Endothelial cell of umbilical vein (primary cell): Measurements from ENCODE around the gene TTLL13. TPM values are rescaled to one million over a fixed set of nuclear protein-coding genes. Genes with fewer than 3 reads are reported as not detected.

Experiments
- BruUV-seq: library from RNA; stranded (reverse); fragments of 400-500 nt; replicated peaks from 2 replicates; lab custom pipeline; 2021; lab: Mats Ljungman, UMichigan
- CTCF ChIA-PET: fragments of 300-600, 350-600 bp; sonication (Branson Sonifier 250); formaldehyde crosslinking; loops from one replicate; lab custom pipeline; 2021; ENCODE audit warnings: antibody characterized with exemption, inconsistent platforms; lab: Charles Lee
- POLR2A ChIA-PET: fragments of 300-600, 350-600 bp; sonication (Branson Sonifier 250); formaldehyde crosslinking; loops from one replicate; lab custom pipeline; 2021; ENCODE audit warnings: antibody characterized with exemption, inconsistent platforms; lab: Charles Lee
- DNase-seq: peaks from one replicate; pipeline ENCODE4 v3.0.0-alpha.2; 2011; ENCODE audit warnings: low read depth, low spot score
- FAIRE-seq: peaks from 2 replicates; lab custom pipeline; 2011; peaks lifted over from hg19 to GRCh38; lab: Jason Lieb, UNC
- H2AFZ ChIP-seq: 2 replicates; pipeline ENCODE4 v1.6.0; 2012; ENCODE audit warnings: low read depth, low read length, control low read depth, inconsistent platforms
- H3K27ac ChIP-seq: 2 replicates; pipeline ENCODE4 v1.5.1; 2011; ENCODE audit warnings: low read depth, mild to moderate bottlenecking, control low read depth, low read length, moderate library complexity; ENCODE audit not compliant: insufficient read depth
- H3K27me3 ChIP-seq, 2 experiments: 2 replicates each; pipeline versions ENCODE4 v1.6.0 to v1.6.1; 2011; ENCODE audit warnings: low read length in 2 of 2, mixed read lengths in 1 of 2; ENCODE audit not compliant: control insufficient read depth in 2 of 2, insufficient read depth in 2 of 2
- H3K36me3 ChIP-seq, 2 experiments: 2 replicates in 1 of 2; 3 replicates in 1 of 2; pipeline ENCODE4 v1.5.1; 2011; ENCODE audit warnings: low read length in 2 of 2, mild to moderate bottlenecking in 1 of 2, moderate library complexity in 1 of 2; ENCODE audit not compliant: control insufficient read depth in 2 of 2, insufficient read depth in 2 of 2; ENCODE audit errors: extremely low read depth in 1 of 2
- H3K4me1 ChIP-seq: 3 replicates; pipeline ENCODE4 v1.5.1; 2011; ENCODE audit warnings: mild to moderate bottlenecking, low read length; ENCODE audit not compliant: control insufficient read depth, insufficient read depth; ENCODE audit errors: extremely low read depth
- H3K4me2 ChIP-seq: 2 replicates; pipeline ENCODE4 v1.6.1; 2011; ENCODE audit warnings: low read length, control low read depth, mixed read lengths; ENCODE audit not compliant: insufficient read depth
- H3K4me3 ChIP-seq, 3 experiments: fragments of 200-600 bp in 1 of 3; sonication (generic), shearing (Covaris generic) in 1 of 3; replicated peaks in 1 of 3; 2 replicates each; pipeline ENCODE4 v1.5.1; 2011 to 2016; ENCODE audit warnings: control low read depth in 3 of 3, low read length in 3 of 3, mild to moderate bottlenecking in 2 of 3, inconsistent platforms in 1 of 3, low read depth in 1 of 3, moderate library complexity in 1 of 3; ENCODE audit not compliant: insufficient read depth in 1 of 3
- H3K79me2 ChIP-seq: 2 replicates; pipeline ENCODE4 v1.6.0; 2012; ENCODE audit warnings: low read length, inconsistent platforms; ENCODE audit not compliant: control insufficient read depth, insufficient read depth
- H3K9ac ChIP-seq: replicated peaks from 2 replicates; pipeline ENCODE3; 2011; ENCODE audit warnings: low read length, control low read depth; ENCODE audit not compliant: insufficient read depth; ENCODE audit errors: extremely low read depth
- H3K9me1 ChIP-seq: replicated peaks from 3 replicates; pipeline ENCODE4 v1.6.0; 2011; ENCODE audit warnings: mild to moderate bottlenecking, low read length; ENCODE audit not compliant: control insufficient read depth, insufficient read depth; ENCODE audit errors: extremely low read depth
- H3K9me3 ChIP-seq: replicated peaks from 2 replicates; pipeline ENCODE4 v1.5.1; 2012; ENCODE audit warnings: low read length, inconsistent platforms; ENCODE audit not compliant: control insufficient read depth, insufficient read depth
- H4K20me1 ChIP-seq: replicated peaks from 2 replicates; pipeline ENCODE3; 2011; ENCODE audit warnings: mild to moderate bottlenecking, low read length; ENCODE audit not compliant: control insufficient read depth, insufficient read depth; ENCODE audit errors: extremely low read depth
- EZH2 ChIP-seq: IDR thresholded peaks from 2 replicates; pipeline ENCODE4 v1.6.1; 2012; ENCODE audit warnings: borderline replicate concordance, low read depth, mild to moderate bottlenecking, moderate library complexity, low read length, inconsistent platforms; ENCODE audit not compliant: severe bottlenecking
- FOS ChIP-seq: IDR thresholded peaks from 2 replicates; pipeline ENCODE4 v1.6.1; 2011; ENCODE audit warnings: mild to moderate bottlenecking, low read length, moderate library complexity, borderline replicate concordance; ENCODE audit not compliant: insufficient read depth
- GATA2 ChIP-seq: IDR thresholded peaks from 2 replicates; pipeline ENCODE4 v1.7.0; 2011; ENCODE audit warnings: low read depth, mild to moderate bottlenecking, moderate library complexity, mixed read lengths, low read length; ENCODE audit not compliant: insufficient read length, insufficient read depth
- JUN ChIP-seq: IDR thresholded peaks from 2 replicates; pipeline ENCODE4 v1.6.1; 2011; ENCODE audit warnings: borderline replicate concordance, low read depth; ENCODE audit not compliant: insufficient read length, insufficient read depth
- MAX ChIP-seq: IDR thresholded peaks from 2 replicates; pipeline ENCODE4 v1.6.1; 2011; ENCODE audit not compliant: insufficient read depth, insufficient read length
- MYC ChIP-seq: IDR thresholded peaks from one replicate; pipeline ENCODE4 v1.6.1; 2011; ENCODE audit warnings: mild to moderate bottlenecking, low read depth, low read length
- POLR2A ChIP-seq: IDR thresholded peaks from 2 replicates; pipeline ENCODE4 v1.6.1; 2012; ENCODE audit warnings: low read depth, mild to moderate bottlenecking, control low read depth, low read length
- POLR2AphosphoS5 ChIP-seq: IDR thresholded peaks from 2 replicates; pipeline ENCODE4 v1.6.1; 2012; ENCODE audit warnings: low read depth, mild to moderate bottlenecking, control low read depth, low read length, moderate library complexity; ENCODE audit not compliant: insufficient read depth
- dilution Hi-C: fragments of 300-500 bp; cut with MboI; formaldehyde crosslinking; loops from one replicate; pipeline ENCODE4 v1.15.0; 2019; ENCODE audit warnings: low sequenced_read_pairs; ENCODE audit not compliant: extremely low pct_ligation_motif_present
- intact Hi-C: fragments of 100-400 bp; cut with micrococcal nuclease; formaldehyde crosslinking; loops from one replicate; pipeline ENCODE4 v1.10.0; 2022
- polyA plus RNA-seq, 4 experiments: library from polyadenylated mRNA; depleted of rRNA in 3 of 4; stranded (reverse) in 3 of 4; unstranded in 1 of 4; fragments of >200 nt; gene quantifications; 2 replicates each; pipeline versions ENCODE4 v1.2.1 to v1.2.3, GENCODE V29; 2011 to 2012; ENCODE audit warnings: missing spikeins in 1 of 4
- total RNA-seq: library from RNA; stranded (reverse); gene quantifications from 2 replicates; pipeline ENCODE4 v1.2.3, GENCODE V29; 2021
- TF ChIP-seq, protein P1 (sequence below), 2 donors: IDR thresholded peaks; 1 replicate in 1 of 2; 2 replicates in 1 of 2; pipeline ENCODE4 v1.5.1; 2011; ENCODE audit warnings: low read length in 2 of 2, mild to moderate bottlenecking in 2 of 2, moderate library complexity in 2 of 2, control low read depth in 1 of 2, inconsistent platforms in 1 of 2, low read depth in 1 of 2; ENCODE audit not compliant: insufficient read depth in 1 of 2; ENCODE audit errors: extremely low read depth in 1 of 2

The TTLL13 gene
- total and polyA plus RNA-seq, 2 donors (not counting 3 experiments of a cell fraction or from before 2014, with no cell fraction given) = 0.04 TPM; not detected in 1

- no peak overlapping the region for H3K27ac ChIP-seq
- no TSS peak for BruUV-seq
- H3K4me3 ChIP-seq = no peak overlapping the region
- FAIRE-seq (no peak), DNase-seq (no peak)
- H3K4me2 ChIP-seq = no peak overlapping the region
- H3K9me3 ChIP-seq = no peaks in the 10 kb centered on the region
- intact Hi-C loops = no loop called here
- no peaks in the 10 kb centered on the region for H3K4me1 ChIP-seq
- H3K79me2 ChIP-seq = no peaks in the 10 kb centered on the region
- no peaks in the 10 kb centered on the region for H4K20me1 ChIP-seq
- H3K27me3 ChIP-seq = no peaks in the 10 kb centered on the region
- no peak overlapping the region for H3K9ac ChIP-seq
- dilution Hi-C loops = no loop called here
- ChIA-PET CTCF (interaction anchor here (1.0 to 1.4 kb wide), 3 partner anchors 8 to 20 kb away, joined by 3 to 4 read pairs (median 3); partner anchors contain the start of gene TTLL13), POLR2A (no interaction called here)
- TF ChIP-seq JUN = no peak
- TF ChIP-seq EZH2 = no peak
- TF ChIP-seq, protein P1, sequence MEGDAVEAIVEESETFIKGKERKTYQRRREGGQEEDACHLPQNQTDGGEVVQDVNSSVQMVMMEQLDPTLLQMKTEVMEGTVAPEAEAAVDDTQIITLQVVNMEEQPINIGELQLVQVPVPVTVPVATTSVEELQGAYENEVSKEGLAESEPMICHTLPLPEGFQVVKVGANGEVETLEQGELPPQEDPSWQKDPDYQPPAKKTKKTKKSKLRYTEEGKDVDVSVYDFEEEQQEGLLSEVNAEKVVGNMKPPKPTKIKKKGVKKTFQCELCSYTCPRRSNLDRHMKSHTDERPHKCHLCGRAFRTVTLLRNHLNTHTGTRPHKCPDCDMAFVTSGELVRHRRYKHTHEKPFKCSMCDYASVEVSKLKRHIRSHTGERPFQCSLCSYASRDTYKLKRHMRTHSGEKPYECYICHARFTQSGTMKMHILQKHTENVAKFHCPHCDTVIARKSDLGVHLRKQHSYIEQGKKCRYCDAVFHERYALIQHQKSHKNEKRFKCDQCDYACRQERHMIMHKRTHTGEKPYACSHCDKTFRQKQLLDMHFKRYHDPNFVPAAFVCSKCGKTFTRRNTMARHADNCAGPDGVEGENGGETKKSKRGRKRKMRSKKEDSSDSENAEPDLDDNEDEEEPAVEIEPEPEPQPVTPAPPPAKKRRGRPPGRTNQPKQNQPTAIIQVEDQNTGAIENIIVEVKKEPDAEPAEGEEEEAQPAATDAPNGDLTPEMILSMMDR (IDR thresholded peaks at IDR 0.05; ENCODE audit: extremely low read depth in 1 of 2, insufficient read depth in 1 of 2, low read depth in 1 of 2, low read length in 2 of 2) = no peak
- TF ChIP-seq FOS = no peak
- TF ChIP-seq MAX = no peak
- no peak for TF ChIP-seq MYC
- no peak for TF ChIP-seq POLR2A
- TF ChIP-seq GATA2 = no peak
- TF ChIP-seq POLR2AphosphoS5 = no peak
- no peaks in the 10 kb centered on the region for H3K9me1 ChIP-seq
- no peaks in the 10 kb centered on the region for H3K36me3 ChIP-seq
- H2AFZ ChIP-seq = no peak overlapping the region
Measured at GRCh38 chr15:90240856-90241255, 8.5 kb upstream of the TTLL13 start.
